Ishikawa (cell line): ENCODE data around the gene IFNL1.

Source experiments
- CEBPB ChIP-seq: IDR thresholded peaks from 2 replicates; pipeline ENCODE4 v1.6.1; 2012
- CREB1 ChIP-seq: IDR thresholded peaks from 2 replicates; pipeline ENCODE4 v1.6.1; 2012; ENCODE audit warnings: low read depth
- EGR1 ChIP-seq: IDR thresholded peaks from 2 replicates; pipeline ENCODE4 v1.6.1; 2012
- EP300 ChIP-seq: IDR thresholded peaks from 2 replicates; pipeline ENCODE4 v1.6.1; 2012; ENCODE audit warnings: borderline replicate concordance
- FOXM1 ChIP-seq: IDR thresholded peaks from 2 replicates; pipeline ENCODE4 v1.6.1; 2012; ENCODE audit warnings: low read depth, borderline replicate concordance
- NFIC ChIP-seq: IDR thresholded peaks from 2 replicates; pipeline ENCODE4 v1.6.1; 2012
- RAD21 ChIP-seq: IDR thresholded peaks from 2 replicates; pipeline ENCODE4 v1.6.1; 2012; ENCODE audit warnings: low read depth
- TAF1 ChIP-seq: IDR thresholded peaks from 2 replicates; pipeline ENCODE4 v1.6.1; 2012; ENCODE audit warnings: low read depth, mild to moderate bottlenecking
- TCF12 ChIP-seq: IDR thresholded peaks from 2 replicates; pipeline ENCODE4 v1.6.1; 2012; ENCODE audit warnings: low read depth
- TEAD4 ChIP-seq: IDR thresholded peaks from 2 replicates; pipeline ENCODE4 v1.6.1; 2012
- YY1 ChIP-seq: IDR thresholded peaks from 2 replicates; pipeline ENCODE4 v1.6.1; 2012; ENCODE audit warnings: low read depth
- ZBTB7A ChIP-seq: IDR thresholded peaks from 2 replicates; pipeline ENCODE4 v1.6.1; 2012; ENCODE audit warnings: low read depth
- TF ChIP-seq, protein P1 (sequence below): IDR thresholded peaks from 2 replicates; pipeline ENCODE4 v1.6.1; 2012
- TF ChIP-seq, protein P2 (sequence below): IDR thresholded peaks from 2 replicates; pipeline ENCODE4 v1.6.1; 2012
- TF ChIP-seq, protein P3 (sequence below): IDR thresholded peaks from 2 replicates; pipeline ENCODE4 v1.6.1; 2012; ENCODE audit warnings: low read depth, mild to moderate bottlenecking

IFNL1 gene

DNA sequence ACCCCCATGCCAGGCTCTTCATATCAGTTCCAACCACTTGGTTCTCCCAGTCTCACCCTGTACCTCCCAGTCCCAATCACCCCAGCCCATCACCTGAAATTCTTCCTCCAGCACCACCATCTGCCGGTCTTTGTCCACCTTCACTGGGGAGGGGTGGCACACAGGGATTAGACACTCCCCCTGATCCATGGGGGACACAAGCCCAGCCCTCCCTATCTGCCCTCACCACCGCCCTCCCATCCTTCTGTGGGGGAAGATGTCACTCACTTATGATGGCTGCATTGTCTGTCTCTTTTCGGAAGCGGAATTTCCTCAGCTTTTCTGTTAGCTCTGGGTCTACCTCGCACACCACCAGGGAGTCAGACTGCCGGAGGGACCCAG lies 39.0 kb downstream of the IFNL1 start:
- TF ChIP-seq CREB1 = no peak
- TF ChIP-seq EGR1 = no peak
- no peak for TF ChIP-seq EP300

DNA sequence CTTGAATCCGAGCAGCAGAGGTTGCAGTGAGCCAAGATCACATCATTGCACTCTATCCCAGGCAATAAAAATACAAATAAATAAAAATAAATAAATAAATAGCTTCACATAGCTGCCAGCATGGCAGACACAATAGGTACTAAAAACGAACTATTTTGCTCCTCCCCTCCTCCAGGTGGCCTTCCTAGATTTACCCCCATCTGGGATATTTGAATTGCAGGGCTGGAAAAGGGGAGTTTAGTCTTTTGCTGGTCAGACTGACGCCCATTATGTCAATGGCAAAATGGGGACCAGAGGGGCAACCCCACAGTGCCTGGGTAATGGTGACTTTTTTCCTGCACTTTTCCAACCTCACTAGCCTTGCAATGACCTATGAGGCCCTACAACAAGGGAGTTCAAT lies 40.3 kb downstream of the IFNL1 start:
- TF ChIP-seq ZBTB7A (no peak), TEAD4 (no peak), EP300 (no peak), TCF12 (no peak), EGR1 (no peak), CEBPB (no peak), CREB1 (no peak), YY1 (no peak), FOXM1 (no peak), RAD21 (no peak), NFIC (no peak), TAF1 (no peak)
- TF ChIP-seq, protein P1, sequence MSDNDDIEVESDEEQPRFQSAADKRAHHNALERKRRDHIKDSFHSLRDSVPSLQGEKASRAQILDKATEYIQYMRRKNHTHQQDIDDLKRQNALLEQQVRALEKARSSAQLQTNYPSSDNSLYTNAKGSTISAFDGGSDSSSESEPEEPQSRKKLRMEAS = no peak
- TF ChIP-seq, protein P2, sequence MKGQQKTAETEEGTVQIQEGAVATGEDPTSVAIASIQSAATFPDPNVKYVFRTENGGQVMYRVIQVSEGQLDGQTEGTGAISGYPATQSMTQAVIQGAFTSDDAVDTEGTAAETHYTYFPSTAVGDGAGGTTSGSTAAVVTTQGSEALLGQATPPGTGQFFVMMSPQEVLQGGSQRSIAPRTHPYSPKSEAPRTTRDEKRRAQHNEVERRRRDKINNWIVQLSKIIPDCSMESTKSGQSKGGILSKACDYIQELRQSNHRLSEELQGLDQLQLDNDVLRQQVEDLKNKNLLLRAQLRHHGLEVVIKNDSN = no peak
- TF ChIP-seq, protein P3, sequence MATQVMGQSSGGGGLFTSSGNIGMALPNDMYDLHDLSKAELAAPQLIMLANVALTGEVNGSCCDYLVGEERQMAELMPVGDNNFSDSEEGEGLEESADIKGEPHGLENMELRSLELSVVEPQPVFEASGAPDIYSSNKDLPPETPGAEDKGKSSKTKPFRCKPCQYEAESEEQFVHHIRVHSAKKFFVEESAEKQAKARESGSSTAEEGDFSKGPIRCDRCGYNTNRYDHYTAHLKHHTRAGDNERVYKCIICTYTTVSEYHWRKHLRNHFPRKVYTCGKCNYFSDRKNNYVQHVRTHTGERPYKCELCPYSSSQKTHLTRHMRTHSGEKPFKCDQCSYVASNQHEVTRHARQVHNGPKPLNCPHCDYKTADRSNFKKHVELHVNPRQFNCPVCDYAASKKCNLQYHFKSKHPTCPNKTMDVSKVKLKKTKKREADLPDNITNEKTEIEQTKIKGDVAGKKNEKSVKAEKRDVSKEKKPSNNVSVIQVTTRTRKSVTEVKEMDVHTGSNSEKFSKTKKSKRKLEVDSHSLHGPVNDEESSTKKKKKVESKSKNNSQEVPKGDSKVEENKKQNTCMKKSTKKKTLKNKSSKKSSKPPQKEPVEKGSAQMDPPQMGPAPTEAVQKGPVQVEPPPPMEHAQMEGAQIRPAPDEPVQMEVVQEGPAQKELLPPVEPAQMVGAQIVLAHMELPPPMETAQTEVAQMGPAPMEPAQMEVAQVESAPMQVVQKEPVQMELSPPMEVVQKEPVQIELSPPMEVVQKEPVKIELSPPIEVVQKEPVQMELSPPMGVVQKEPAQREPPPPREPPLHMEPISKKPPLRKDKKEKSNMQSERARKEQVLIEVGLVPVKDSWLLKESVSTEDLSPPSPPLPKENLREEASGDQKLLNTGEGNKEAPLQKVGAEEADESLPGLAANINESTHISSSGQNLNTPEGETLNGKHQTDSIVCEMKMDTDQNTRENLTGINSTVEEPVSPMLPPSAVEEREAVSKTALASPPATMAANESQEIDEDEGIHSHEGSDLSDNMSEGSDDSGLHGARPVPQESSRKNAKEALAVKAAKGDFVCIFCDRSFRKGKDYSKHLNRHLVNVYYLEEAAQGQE = no peak

DNA sequence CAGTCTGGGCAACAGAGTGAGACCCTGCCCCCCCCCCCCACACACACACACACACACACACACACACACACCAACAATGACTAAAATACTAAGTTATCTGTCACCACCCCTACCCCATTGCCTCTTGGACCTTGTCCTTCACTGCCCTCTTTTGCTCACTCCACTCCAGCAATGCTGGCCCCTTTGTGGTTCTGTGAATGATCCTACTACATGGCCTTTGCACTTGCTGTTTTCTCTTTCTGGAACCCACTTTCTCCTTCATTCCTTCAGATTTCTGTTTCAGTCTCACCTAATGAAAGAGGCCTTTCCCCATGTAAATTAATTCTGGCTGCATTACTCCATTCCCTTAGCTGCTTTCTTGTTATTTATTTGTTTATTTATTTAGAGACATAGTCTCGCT lies 43.5 kb downstream of the IFNL1 start:
- TF ChIP-seq ZBTB7A (no peak), CREB1 (no peak), TCF12 (no peak), EGR1 (no peak), NFIC (no peak), YY1 (no peak), EP300 (no peak), TAF1 (no peak), RAD21 (no peak), FOXM1 (no peak)
- TF ChIP-seq, protein P1 = no peak
- TF ChIP-seq, protein P3 = no peak
- TF ChIP-seq, protein P2 = no peak

DNA sequence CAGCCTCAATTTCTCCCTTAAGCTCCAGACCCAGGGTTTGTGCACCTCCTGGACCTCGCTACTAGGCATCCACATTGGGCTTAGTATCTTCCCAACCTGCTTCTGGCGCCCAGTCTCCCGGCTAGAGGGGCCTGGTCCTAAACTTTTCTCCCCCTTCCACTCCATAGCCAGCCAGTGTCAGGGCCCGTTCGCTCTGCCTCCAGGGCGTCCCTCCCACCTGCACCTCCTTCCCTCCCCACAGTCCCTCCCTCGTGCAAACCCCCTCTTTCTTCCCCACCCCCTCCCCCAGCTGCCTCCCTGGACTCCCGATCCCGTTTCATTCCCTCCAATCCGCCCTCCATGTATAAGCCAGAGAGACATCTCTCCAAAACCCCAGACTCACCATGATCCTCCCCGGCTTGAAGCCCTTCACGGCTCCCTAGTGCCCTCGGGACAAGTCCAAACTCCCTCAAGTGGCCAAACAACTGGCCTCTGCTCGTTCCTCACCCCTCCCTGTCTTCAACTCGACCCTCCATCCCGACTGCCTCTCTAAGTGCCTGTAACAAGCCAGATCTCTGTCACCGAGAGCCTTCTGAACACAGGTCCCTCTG lies 45.0 kb downstream of the IFNL1 start:
- no peak for TF ChIP-seq EP300
- TF ChIP-seq, protein P3 = no peak
- no peak for TF ChIP-seq TAF1
- no peak for TF ChIP-seq TEAD4
- TF ChIP-seq, protein P2 = no peak
- TF ChIP-seq YY1 = no peak
- no peak for TF ChIP-seq TCF12
- TF ChIP-seq EGR1 = no peak
- TF ChIP-seq FOXM1 = no peak
- TF ChIP-seq ZBTB7A = no peak
- no peak for TF ChIP-seq CEBPB
- TF ChIP-seq NFIC = no peak
- TF ChIP-seq CREB1 = no peak
